CD4-positive, alpha-beta T cell treated with Interleukin-12 subunit alpha and Interleukin-12 subunit beta, for 1 hour (primary cell): Measurements from ENCODE around the gene DPH7.
"Not testable (repeated sequence)": the region's sequence is repeated elsewhere in the genome, so short reads cannot be mapped to it uniquely, and the experiment has no call there.

ENCODE experiments used
- DNase-seq: peaks from one replicate; pipeline ENCODE4 v3.0.0-alpha.2; 2020

The DPH7 gene

GRCh38 chr9:137544176-137544760 is 34.5 kb downstream of the DPH7 start:
- DNase-seq, result no peak

- no peak for DNase-seq
Measured at GRCh38 chr9:137543237-137543963, 35.3 kb downstream of the DPH7 start.

- DNase-seq, result no peak
Measured at GRCh38 chr9:137542486-137542885, 36.2 kb downstream of the DPH7 start.

GRCh38 chr9:137540536-137540935 is 38.2 kb downstream of the DPH7 start:
- no peak for DNase-seq

- DNase-seq, result no peak
Measured at GRCh38 chr9:137538058-137538457, 40.7 kb downstream of the DPH7 start.

- not testable (repeated sequence) for DNase-seq
Measured at GRCh38 chr9:137536594-137537131, 42.1 kb downstream of the DPH7 start.

GRCh38 chr9:137535120-137535428 is 43.7 kb downstream of the DPH7 start:
- no peak for DNase-seq

GRCh38 chr9:137534256-137535119 is 44.2 kb downstream of the DPH7 start:
- DNase-seq, result peak; percentile 46

GRCh38 chr9:137532891-137533468 is 45.7 kb downstream of the DPH7 start:
- not testable (repeated sequence) for DNase-seq

GRCh38 chr9:137531099-137531765 is 47.5 kb downstream of the DPH7 start:
- DNase-seq, result no peak

- DNase-seq, result no peak
Measured at GRCh38 chr9:137530331-137530730, 48.4 kb downstream of the DPH7 start.

GRCh38 chr9:137524981-137525317 is 53.8 kb downstream of the DPH7 start:
- no peak for DNase-seq

GRCh38 chr9:137524161-137524980 is 54.4 kb downstream of the DPH7 start:
- DNase-seq, result no peak

- DNase-seq, result no peak
Measured at GRCh38 chr9:137522746-137523455, 55.8 kb downstream of the DPH7 start.

GRCh38 chr9:137521405-137521985 is 57.2 kb downstream of the DPH7 start:
- DNase-seq, result no peak

- DNase-seq, result no peak
Measured at GRCh38 chr9:137520614-137521404, 57.9 kb downstream of the DPH7 start.

- no peak for DNase-seq
Measured at GRCh38 chr9:137519553-137519952, 59.2 kb downstream of the DPH7 start.

- not testable (repeated sequence) for DNase-seq
Measured at GRCh38 chr9:137518661-137519459, 59.9 kb downstream of the DPH7 start.
